ENCODE measurements around the gene DLEC1.
A peak's percentile ranks its signal among the peaks of the same experiment; 100 is the strongest.

The DLEC1 gene

GRCh38 chr3:38003817-38004414 is 35.1 kb upstream of the DLEC1 start:
- DNase-seq (ENCODE audit: insufficient read length), result no peak
- no peak for FAIRE-seq
- TF ChIP-seq POLR2A (IDR thresholded peaks at IDR 0.05; ENCODE audit: low read depth, low read length) (no peak), POLR2AphosphoS5 (IDR thresholded peaks at IDR 0.05; ENCODE audit: low read depth, low read length) (no peak), TAF1 (IDR thresholded peaks at IDR 0.05; ENCODE audit: borderline replicate concordance, low read depth, low read length) (no peak)

GRCh38 chr3:38004415-38005075 is 34.5 kb upstream of the DLEC1 start:
- peak; percentile 75 for FAIRE-seq
- no peak for TF ChIP-seq TAF1 (IDR thresholded peaks at IDR 0.05; ENCODE audit: borderline replicate concordance, low read depth, low read length)
- no peak for TF ChIP-seq POLR2A (IDR thresholded peaks at IDR 0.05; ENCODE audit: low read depth, low read length)
- no peak for TF ChIP-seq POLR2AphosphoS5 (IDR thresholded peaks at IDR 0.05; ENCODE audit: low read depth, low read length)

GRCh38 chr3:38005076-38006020 is 33.7 kb upstream of the DLEC1 start:
- FAIRE-seq (no peak), DNase-seq (ENCODE audit: insufficient read length) (no peak)
- no peak for TF ChIP-seq POLR2A (IDR thresholded peaks at IDR 0.05; ENCODE audit: low read depth, low read length)
- no peak for TF ChIP-seq TAF1 (IDR thresholded peaks at IDR 0.05; ENCODE audit: borderline replicate concordance, low read depth, low read length)
- TF ChIP-seq POLR2AphosphoS5 (IDR thresholded peaks at IDR 0.05; ENCODE audit: low read depth, low read length), result no peak

More at GRCh38 chr3:38004415-38005075, 34.5 kb upstream of the DLEC1 start:
- no peak for DNase-seq (ENCODE audit: insufficient read length)

- DNase-seq (ENCODE audit: insufficient read length) (no peak), FAIRE-seq (no peak)
- TF ChIP-seq POLR2AphosphoS5 (IDR thresholded peaks at IDR 0.05; ENCODE audit: low read depth, low read length) (no peak), POLR2A (IDR thresholded peaks at IDR 0.05; ENCODE audit: low read depth, low read length) (no peak), TAF1 (IDR thresholded peaks at IDR 0.05; ENCODE audit: borderline replicate concordance, low read depth, low read length) (no peak)
Observed at GRCh38 chr3:38006031-38006430, 33.0 kb upstream of the DLEC1 start.

GRCh38 chr3:38006445-38006995 is 32.5 kb upstream of the DLEC1 start:
- DNase-seq (ENCODE audit: insufficient read length) (no peak), FAIRE-seq (no peak)
- no peak for TF ChIP-seq TAF1 (IDR thresholded peaks at IDR 0.05; ENCODE audit: borderline replicate concordance, low read depth, low read length)
- no peak for TF ChIP-seq POLR2AphosphoS5 (IDR thresholded peaks at IDR 0.05; ENCODE audit: low read depth, low read length)
- TF ChIP-seq POLR2A (IDR thresholded peaks at IDR 0.05; ENCODE audit: low read depth, low read length), result no peak

- DNase-seq (ENCODE audit: insufficient read length) (no peak), FAIRE-seq (no peak)
- TF ChIP-seq POLR2A (IDR thresholded peaks at IDR 0.05; ENCODE audit: low read depth, low read length) (no peak), POLR2AphosphoS5 (IDR thresholded peaks at IDR 0.05; ENCODE audit: low read depth, low read length) (no peak), TAF1 (IDR thresholded peaks at IDR 0.05; ENCODE audit: borderline replicate concordance, low read depth, low read length) (no peak)
Observed at GRCh38 chr3:38007754-38008090, 31.3 kb upstream of the DLEC1 start.

GRCh38 chr3:38008191-38008701 is 30.8 kb upstream of the DLEC1 start:
- FAIRE-seq, result no peak
- TF ChIP-seq POLR2AphosphoS5 (IDR thresholded peaks at IDR 0.05; ENCODE audit: low read depth, low read length) (no peak), POLR2A (IDR thresholded peaks at IDR 0.05; ENCODE audit: low read depth, low read length) (no peak), TAF1 (IDR thresholded peaks at IDR 0.05; ENCODE audit: borderline replicate concordance, low read depth, low read length) (no peak)

GRCh38 chr3:38008971-38009580 is 29.9 kb upstream of the DLEC1 start:
- FAIRE-seq (no peak), DNase-seq (ENCODE audit: insufficient read length) (no peak)
- TF ChIP-seq TAF1 (IDR thresholded peaks at IDR 0.05; ENCODE audit: borderline replicate concordance, low read depth, low read length) (no peak), POLR2AphosphoS5 (IDR thresholded peaks at IDR 0.05; ENCODE audit: low read depth, low read length) (no peak), POLR2A (IDR thresholded peaks at IDR 0.05; ENCODE audit: low read depth, low read length) (no peak)

More at GRCh38 chr3:38008191-38008701, 30.8 kb upstream of the DLEC1 start:
- DNase-seq (ENCODE audit: insufficient read length), result no peak

- TF ChIP-seq POLR2AphosphoS5 (IDR thresholded peaks at IDR 0.05; ENCODE audit: low read depth, low read length) (no peak), POLR2A (IDR thresholded peaks at IDR 0.05; ENCODE audit: low read depth, low read length) (no peak), TAF1 (IDR thresholded peaks at IDR 0.05; ENCODE audit: borderline replicate concordance, low read depth, low read length) (no peak)
Observed at GRCh38 chr3:38009807-38010591, 29.0 kb upstream of the DLEC1 start.

GRCh38 chr3:38011111-38011510 is 27.9 kb upstream of the DLEC1 start:
- no peak for TF ChIP-seq POLR2AphosphoS5 (IDR thresholded peaks at IDR 0.05; ENCODE audit: low read depth, low read length)
- TF ChIP-seq TAF1 (IDR thresholded peaks at IDR 0.05; ENCODE audit: borderline replicate concordance, low read depth, low read length), result no peak
- TF ChIP-seq POLR2A (IDR thresholded peaks at IDR 0.05; ENCODE audit: low read depth, low read length), result no peak
- DNase-seq (ENCODE audit: insufficient read length) (no peak), FAIRE-seq (no peak)

More at GRCh38 chr3:38009807-38010591, 29.0 kb upstream of the DLEC1 start:
- DNase-seq (ENCODE audit: insufficient read length) (no peak), FAIRE-seq (no peak)

All from GM12892 (cell line).